GOT3 (cell line): ENCODE results near the gene TRPM3.

Experiments
- DNase-seq: peaks from one replicate; lab custom pipeline; 2025; ENCODE audit warnings: mixed read lengths; lab: John Stamatoyannopoulos, UW

Gene TRPM3

GRCh38 chr9:71121275-71122021 lies at the start of gene TRPM3:
TRPM3 (minus strand) TSS chr9:71121621; CDS start chr9:71121354, 267 bp downstream.
- no peak for DNase-seq

- no peak for DNase-seq
Measured at GRCh38 chr9:71168418-71168817, 47.0 kb upstream of the TRPM3 start.

GRCh38 chr9:71162126-71162525 lies 40.7 kb upstream of the TRPM3 start:
- DNase-seq, result no peak

GRCh38 chr9:71157731-71158130 lies 36.3 kb upstream of the TRPM3 start:
- DNase-seq, result no peak

- DNase-seq, result no peak
Measured at GRCh38 chr9:71147368-71147767, 25.9 kb upstream of the TRPM3 start.

- DNase-seq, result no peak
Measured at GRCh38 chr9:71146511-71146910, 25.1 kb upstream of the TRPM3 start.

GRCh38 chr9:71145179-71145578 lies 23.8 kb upstream of the TRPM3 start:
- no peak for DNase-seq

- no peak for DNase-seq
Measured at GRCh38 chr9:71144495-71144894, 23.1 kb upstream of the TRPM3 start.

GRCh38 chr9:71136696-71137095 lies 15.3 kb upstream of the TRPM3 start:
- no peak for DNase-seq

- DNase-seq, result no peak
Measured at GRCh38 chr9:71131145-71131544, 9.7 kb upstream of the TRPM3 start.

GRCh38 chr9:71130521-71130920 lies 9.1 kb upstream of the TRPM3 start:
- no peak for DNase-seq

- no peak for DNase-seq
Measured at GRCh38 chr9:71128796-71129195, 7.4 kb upstream of the TRPM3 start.

- no peak for DNase-seq
Measured at GRCh38 chr9:71127301-71127700, 5.9 kb upstream of the TRPM3 start.

GRCh38 chr9:71122421-71122820 lies 1.0 kb upstream of the TRPM3 start:
- DNase-seq, result no peak

- DNase-seq, result no peak
Measured at GRCh38 chr9:71122022-71122275, 528 bp upstream of the TRPM3 start.

GRCh38 chr9:71120501-71121247 lies 747 bp downstream of the TRPM3 start:
- DNase-seq, result no peak

GRCh38 chr9:71119746-71120145 lies 1.7 kb downstream of the TRPM3 start:
- DNase-seq, result no peak

- DNase-seq, result no peak
Measured at GRCh38 chr9:71118324-71118723, 3.1 kb downstream of the TRPM3 start.

GRCh38 chr9:71115448-71115975 lies 5.9 kb downstream of the TRPM3 start:
- DNase-seq, result no peak

- no peak for DNase-seq
Measured at GRCh38 chr9:71112866-71113265, 8.6 kb downstream of the TRPM3 start.

- no peak for DNase-seq
Measured at GRCh38 chr9:71108937-71109336, 12.5 kb downstream of the TRPM3 start.

- DNase-seq, result no peak
Measured at GRCh38 chr9:71106992-71107391, 14.4 kb downstream of the TRPM3 start.

GRCh38 chr9:71105192-71105591 lies 16.2 kb downstream of the TRPM3 start:
- DNase-seq, result no peak

- no peak for DNase-seq
Measured at GRCh38 chr9:71098801-71099200, 22.6 kb downstream of the TRPM3 start.
